ENCODE results near the gene ACP2. TPM values are rescaled to one million over a fixed set of nuclear protein-coding genes. Genes with fewer than 3 reads are reported as not detected.
"Not testable (repeated sequence)": the region's sequence is repeated elsewhere in the genome, so short reads cannot be mapped to it uniquely, and the experiment has no call there.

ACP2 gene
- total and polyA plus RNA-seq, 3 donors from 2014 or later: 40.3 to 63.7 (median 61.3) TPM

GRCh38 chr11:47192111-47192510 lies 56.5 kb downstream of the ACP2 start:
- H3K4me3 ChIP-seq: no peak overlapping the region
- 81 to 92% methylated on average over 4 of the region's 4 CpGs for WGBS, 2 donors
- no peaks in the 10 kb centered on the region for H3K9me3 ChIP-seq
- DNase-seq: no peak
- no peaks in the 10 kb centered on the region for H3K27me3 ChIP-seq
- peaks cover 4% of the 10 kb centered on the region for H3K4me1 ChIP-seq
- no peaks in the 10 kb centered on the region for H3K36me3 ChIP-seq (ENCODE audit: low read depth, missing control alignments)
- TF ChIP-seq POLR2A (IDR thresholded peaks at IDR 0.05) (no peak), CTCF (IDR thresholded peaks at IDR 0.05) (no peak)
- intact Hi-C loops (cut with DNase I; ENCODE audit: low total_unique reads): no loop called here
- no peak overlapping the region for H3K27ac ChIP-seq

- WGBS, 2 donors: 86 to 88% methylated on average over 10 of the region's 10 CpGs
- intact Hi-C loops (cut with DNase I; ENCODE audit: low total_unique reads): not testable (repeated sequence)
Measured at GRCh38 chr11:47191137-47191536, 57.5 kb downstream of the ACP2 start.

More at GRCh38 chr11:47191137-47191536, 57.5 kb downstream of the ACP2 start:
- H3K9me3 ChIP-seq; DNase-seq; H3K27ac ChIP-seq; H3K4me1 ChIP-seq; H3K27me3 ChIP-seq; H3K4me3 ChIP-seq; H3K36me3 ChIP-seq (ENCODE audit: low read depth, missing control alignments): not testable (repeated sequence)

Other genes starting within 250 kb of the ACP2 start
- gene ARFGAP2, start 71.9 kb downstream of the ACP2 start, total RNA-seq: 100 to 1,000 TPM; 167 to 178 TPM
- gene ARFGAP2, start 71.9 kb downstream of the ACP2 start, polyA plus RNA-seq (ENCODE audit: insufficient read depth, low read depth, low replicate concordance): 82.4 TPM
- gene PACSIN3, start 62.4 kb downstream of the ACP2 start, total RNA-seq: 10 to 100 TPM; 10.8 to 12.0 TPM
- gene PACSIN3, start 62.4 kb downstream of the ACP2 start, polyA plus RNA-seq (ENCODE audit: insufficient read depth, low read depth, low replicate concordance): 11.0 TPM
- 10 to 100 TPM; 33.6 to 34.7 TPM for gene DDB2, start 33.8 kb downstream of the ACP2 start, total RNA-seq
- gene DDB2, start 33.8 kb downstream of the ACP2 start, polyA plus RNA-seq (ENCODE audit: insufficient read depth, low read depth, low replicate concordance): 20.7 TPM
- gene NR1H3, start 9.2 kb upstream of the ACP2 start, total RNA-seq: 10 to 100 TPM; 29.4 to 38.2 TPM
- 83.4 TPM for gene NR1H3, start 9.2 kb upstream of the ACP2 start, polyA plus RNA-seq (ENCODE audit: insufficient read depth, low read depth, low replicate concordance)
- gene MADD, start 21.3 kb upstream of the ACP2 start, total RNA-seq: 100 to 1,000 TPM; 103 to 118 TPM
- gene MADD, start 21.3 kb upstream of the ACP2 start, polyA plus RNA-seq (ENCODE audit: insufficient read depth, low read depth, low replicate concordance): 87.8 TPM
- under 1 TPM; 0.68 to 0.79 TPM for gene MYBPC3, start 103.9 kb upstream of the ACP2 start, total RNA-seq
- gene MYBPC3, start 103.9 kb upstream of the ACP2 start, polyA plus RNA-seq (ENCODE audit: insufficient read depth, low read depth, low replicate concordance): 1.7 TPM
- 1 to 10 TPM; 4.6 to 7.4 TPM for gene SPI1, start 129.7 kb upstream of the ACP2 start, total RNA-seq
- gene SPI1, start 129.7 kb upstream of the ACP2 start, polyA plus RNA-seq (ENCODE audit: insufficient read depth, low read depth, low replicate concordance): 16.3 TPM
- gene SLC39A13, start 159.8 kb upstream of the ACP2 start, total RNA-seq: 10 to 100 TPM; 95.1 to 98.1 TPM
- gene SLC39A13, start 159.8 kb upstream of the ACP2 start, polyA plus RNA-seq (ENCODE audit: insufficient read depth, low read depth, low replicate concordance): 99.2 TPM
- 100 to 1,000 TPM in 1 of 2 donors, 10 to 100 TPM in 1; 98.1 to 108 TPM for gene PSMC3, start 177.6 kb upstream of the ACP2 start, total RNA-seq
- 228 TPM for gene PSMC3, start 177.6 kb upstream of the ACP2 start, polyA plus RNA-seq (ENCODE audit: insufficient read depth, low read depth, low replicate concordance)
- gene RAPSN, start 200.3 kb upstream of the ACP2 start, total RNA-seq: under 1 TPM; 0.19 to 0.63 TPM
- gene RAPSN, start 200.3 kb upstream of the ACP2 start, polyA plus RNA-seq (ENCODE audit: insufficient read depth, low read depth, low replicate concordance): 0.65 TPM

Measured in testis (tissue), 3 donors.